A673 (cell line): ENCODE measurements around the gene HOXA1. TPM values are rescaled to one million over a fixed set of nuclear protein-coding genes. Genes with fewer than 3 reads are reported as not detected.

Experiments
- BruUV-seq: library from RNA; stranded (reverse); fragments of 400-500 nt; replicated peaks from 2 replicates; lab custom pipeline; 2021; lab: Mats Ljungman, UMichigan
- CTCF ChIA-PET: fragments of 300-600 bp; sonication (Branson Sonifier 250); formaldehyde crosslinking; loops from one replicate; lab custom pipeline; 2022; ENCODE audit warnings: antibody characterized with exemption; lab: Charles Lee
- POLR2A ChIA-PET: fragments of 300-600 bp; sonication (Branson Sonifier 250); formaldehyde crosslinking; loops from one replicate; lab custom pipeline; 2022; ENCODE audit warnings: antibody characterized with exemption; ENCODE audit not compliant: low non-redundant PET; lab: Charles Lee
- DNase-seq: peaks from one replicate; pipeline ENCODE4 v3.0.0-alpha.2; 2015; ENCODE audit warnings: low spot score
- H3K27ac ChIP-seq: fragments of 200-600 bp; sonication (generic); 2 replicates; pipeline ENCODE4 v1.5.1; 2016; ENCODE audit warnings: mixed run types, low read depth, mild to moderate bottlenecking, mixed read lengths, antibody characterized with exemption, low read length; ENCODE audit not compliant: poor library complexity, severe bottlenecking
- H3K27me3 ChIP-seq: fragments of 200-600 bp; sonication (generic); replicated peaks from 2 replicates; pipeline ENCODE4 v1.6.1; 2017; ENCODE audit warnings: mixed run types, low read depth, mild to moderate bottlenecking, mixed read lengths, antibody characterized with exemption, low read length; ENCODE audit not compliant: insufficient read depth, poor library complexity
- H3K36me3 ChIP-seq: fragments of 200-600 bp; sonication (generic); 2 replicates; pipeline ENCODE4 v1.6.1; 2016; ENCODE audit warnings: mixed run types, mild to moderate bottlenecking, mixed read lengths, antibody characterized with exemption, low read length; ENCODE audit not compliant: insufficient read depth, poor library complexity, severe bottlenecking
- H3K4me1 ChIP-seq: fragments of 200-600 bp; sonication (generic); 2 replicates; pipeline ENCODE4 v1.6.1; 2017; ENCODE audit warnings: mixed run types, mild to moderate bottlenecking, mixed read lengths, antibody characterized with exemption, low read length; ENCODE audit not compliant: insufficient read depth, poor library complexity, severe bottlenecking
- H3K4me3 ChIP-seq: fragments of 200-600 bp; sonication (generic); 2 replicates; pipeline ENCODE4 v1.5.1; 2016; ENCODE audit warnings: low read depth, mixed run types, mild to moderate bottlenecking, mixed read lengths, low read length; ENCODE audit not compliant: poor library complexity, severe bottlenecking
- H3K9me3 ChIP-seq: fragments of 200-600 bp; sonication (generic); 2 replicates; pipeline ENCODE4 v1.6.1; 2016; ENCODE audit warnings: mixed run types, low read depth, mild to moderate bottlenecking, mixed read lengths, antibody characterized with exemption, low read length; ENCODE audit not compliant: poor library complexity, severe bottlenecking
- CTCF ChIP-seq: fragments of 300-800, 200-600 bp; sonication (generic); conservative IDR thresholded peaks from 2 replicates; pipeline ENCODE4 v1.5.1; 2017; ENCODE audit warnings: low read depth, mild to moderate bottlenecking, antibody characterized with exemption, low read length, moderate library complexity, mixed read lengths
- EZH2 ChIP-seq: fragments of 200-600 bp; sonication (generic); IDR thresholded peaks from 2 replicates; pipeline ENCODE4 v1.6.1; 2017; ENCODE audit warnings: borderline replicate concordance, low read depth, mild to moderate bottlenecking, mixed read lengths, antibody characterized with exemption, low read length; ENCODE audit not compliant: poor library complexity, severe bottlenecking
- intact Hi-C: fragments of 100-400 bp; cut with micrococcal nuclease; formaldehyde crosslinking; loops from one replicate; pipeline ENCODE4 v1.10.0; 2022; ENCODE audit not compliant: unreplicated experiment
- total RNA-seq: library from RNA; stranded (reverse); gene quantifications from 2 replicates; pipeline ENCODE4 v1.2.3, GENCODE V29; 2021

Gene HOXA1
- total RNA-seq, 1 experiment from 2014 or later = not detected

- Histone ChIP-seq H3K4me3 (peak within 1 kb of the TSS; percentile 38), H3K9me3 (no peaks in the 10 kb centered on the region), H3K4me1 (no peaks in the 10 kb centered on the region), H3K36me3 (no peaks in the 10 kb centered on the region), H3K27me3 (peaks cover 100% of the 10 kb centered on the region), H3K27ac (no peak within 1 kb of the TSS)
- CTCF ChIA-PET = no interaction called here
- no TSS peak for BruUV-seq
- POLR2A ChIA-PET = no interaction called here
- TF ChIP-seq EZH2 = no peak
- TF ChIP-seq CTCF = no peak
- intact Hi-C loops = no loop called here
- DNase-seq = peak; percentile 58
Measured at GRCh38 chr7:27130540-27131389, 35.0 kb upstream of the HOXA1 start, which contains the start of gene HOXA4. TSS of gene HOXA4 (minus strand) at chr7:27130757. CDS start at chr7:27130733, 24 bp downstream.

- DNase-seq = no peak
Measured at GRCh38 chr7:27129729-27130539, 34.1 kb upstream of the HOXA1 start.

More at GRCh38 chr7:27129729-27130539, 34.1 kb upstream of the HOXA1 start:
- no TSS peak for BruUV-seq
- intact Hi-C loops = no loop called here
- peak overlapping the region; percentile 6 for H3K4me3 ChIP-seq
- H3K27me3 ChIP-seq = peaks cover 100% of the 10 kb centered on the region
- H3K9me3 ChIP-seq = no peaks in the 10 kb centered on the region
- no peaks in the 10 kb centered on the region for H3K36me3 ChIP-seq
- no peaks in the 10 kb centered on the region for H3K4me1 ChIP-seq
- no peak for TF ChIP-seq CTCF
- peak; percentile 53 for TF ChIP-seq EZH2
- ChIA-PET CTCF (no interaction called here), POLR2A (no interaction called here)
- H3K27ac ChIP-seq = no peak overlapping the region
